ENCODE data around the gene IGFBP7. TPM values are rescaled to one million over a fixed set of nuclear protein-coding genes. Genes with fewer than 3 reads are reported as not detected.

IGFBP7 gene
- total and polyA plus RNA-seq, 2 experiments from 2014 or later, result 951 to 1,359 TPM

- Histone ChIP-seq H3K27me3 (replicated peaks; ENCODE audit: insufficient read depth) (no peaks in the 10 kb centered on the region), H3K36me3 (ENCODE audit: low read depth) (no peaks in the 10 kb centered on the region), H4K20me1 (ENCODE audit: insufficient read depth) (no peaks in the 10 kb centered on the region), H3K4me2 (ENCODE audit: unreplicated experiment) (peak overlapping the region; percentile 55), H3K9me2 (ENCODE audit: insufficient read depth) (no peaks in the 10 kb centered on the region), H3K4me1 (ENCODE audit: insufficient read depth) (peaks cover 29% of the 10 kb centered on the region), H3K4me3 (no peak overlapping the region), H2AFZ (no peak overlapping the region), H3K9me3 (ENCODE audit: low read depth) (no peaks in the 10 kb centered on the region), H3K79me2 (ENCODE audit: insufficient read depth) (no peaks in the 10 kb centered on the region), H3K27ac (peak overlapping the region; percentile 89), H3K9ac (peak overlapping the region; percentile 73), H3F3A (ENCODE audit: insufficient read depth) (peaks cover 31% of the 10 kb centered on the region)
- TF ChIP-seq EZH2 (IDR thresholded peaks at IDR 0.05; ENCODE audit: insufficient read depth, poor library complexity, severe bottlenecking) (no peak), EZH2phosphoT487 (IDR thresholded peaks at IDR 0.05; ENCODE audit: insufficient read depth, low read depth) (no peak)
- DNase-seq, result peak; percentile 43
- in situ Hi-C loops (cut with MboI), result no loop called here
- WGBS, 2 experiments (ENCODE audit: low coverage in 1 of 2, low lambda C conversion rate in 2 of 2, missing lambda C conversion rate in 2 of 2), result 100% methylated on average over 1 of the region's 1 CpG
Measured at GRCh38 chr4:57148177-57148576, 38.0 kb upstream of the IGFBP7 start.

GRCh38 chr4:57147335-57148060, 37.3 kb upstream of the IGFBP7 start:
- H3K27ac ChIP-seq, result peak overlapping the region; percentile 89
- DNase-seq, result peak; percentile 90
- peaks cover 31% of the 10 kb centered on the region for H3F3A ChIP-seq (ENCODE audit: insufficient read depth)
- no peaks in the 10 kb centered on the region for H3K27me3 ChIP-seq (replicated peaks; ENCODE audit: insufficient read depth)
- H3K79me2 ChIP-seq (ENCODE audit: insufficient read depth), result no peaks in the 10 kb centered on the region
- H3K9ac ChIP-seq, result no peak overlapping the region
- no peak overlapping the region for H3K4me3 ChIP-seq
- no peak overlapping the region for H2AFZ ChIP-seq
- H3K9me2 ChIP-seq (ENCODE audit: insufficient read depth), result no peaks in the 10 kb centered on the region
- 54 to 58% methylated on average over 9 of the region's 9 CpGs for WGBS, 2 experiments (ENCODE audit: low coverage in 1 of 2, low lambda C conversion rate in 2 of 2, missing lambda C conversion rate in 2 of 2)
- H3K36me3 ChIP-seq (ENCODE audit: low read depth), result no peaks in the 10 kb centered on the region
- no peaks in the 10 kb centered on the region for H4K20me1 ChIP-seq (ENCODE audit: insufficient read depth)
- H3K4me1 ChIP-seq (ENCODE audit: insufficient read depth), result peaks cover 29% of the 10 kb centered on the region
- in situ Hi-C loops (cut with MboI), result no loop called here
- TF ChIP-seq EZH2phosphoT487 (IDR thresholded peaks at IDR 0.05; ENCODE audit: insufficient read depth, low read depth) (no peak), EZH2 (IDR thresholded peaks at IDR 0.05; ENCODE audit: insufficient read depth, poor library complexity, severe bottlenecking) (no peak)
- peak overlapping the region; percentile 37 for H3K4me2 ChIP-seq (ENCODE audit: unreplicated experiment)
- no peaks in the 10 kb centered on the region for H3K9me3 ChIP-seq (ENCODE audit: low read depth)

- H3K4me3 ChIP-seq, result no peak overlapping the region
- H3K4me1 ChIP-seq (ENCODE audit: insufficient read depth), result peaks cover 29% of the 10 kb centered on the region
- no peak for DNase-seq
- H3K79me2 ChIP-seq (ENCODE audit: insufficient read depth), result no peaks in the 10 kb centered on the region
- in situ Hi-C loops (cut with MboI), result no loop called here
- H3K9me3 ChIP-seq (ENCODE audit: low read depth), result no peaks in the 10 kb centered on the region
- no peak overlapping the region for H2AFZ ChIP-seq
- 78 to 81% methylated on average over 4 of the region's 4 CpGs for WGBS, 2 experiments (ENCODE audit: low coverage in 1 of 2, low lambda C conversion rate in 2 of 2, missing lambda C conversion rate in 2 of 2)
- H3K27ac ChIP-seq, result no peak overlapping the region
- H3F3A ChIP-seq (ENCODE audit: insufficient read depth), result peaks cover 31% of the 10 kb centered on the region
- H3K9ac ChIP-seq, result no peak overlapping the region
- no peaks in the 10 kb centered on the region for H3K27me3 ChIP-seq (replicated peaks; ENCODE audit: insufficient read depth)
- no peaks in the 10 kb centered on the region for H3K9me2 ChIP-seq (ENCODE audit: insufficient read depth)
- TF ChIP-seq EZH2phosphoT487 (IDR thresholded peaks at IDR 0.05; ENCODE audit: insufficient read depth, low read depth) (no peak), EZH2 (IDR thresholded peaks at IDR 0.05; ENCODE audit: insufficient read depth, poor library complexity, severe bottlenecking) (no peak)
- H3K4me2 ChIP-seq (ENCODE audit: unreplicated experiment), result no peak overlapping the region
- no peaks in the 10 kb centered on the region for H4K20me1 ChIP-seq (ENCODE audit: insufficient read depth)
- H3K36me3 ChIP-seq (ENCODE audit: low read depth), result no peaks in the 10 kb centered on the region
Measured at GRCh38 chr4:57146444-57146843, 36.3 kb upstream of the IGFBP7 start.

GRCh38 chr4:57144466-57144865, 34.3 kb upstream of the IGFBP7 start:
- no peak overlapping the region for H3K4me2 ChIP-seq (ENCODE audit: unreplicated experiment)
- no peaks in the 10 kb centered on the region for H3K9me2 ChIP-seq (ENCODE audit: insufficient read depth)
- TF ChIP-seq EZH2phosphoT487 (IDR thresholded peaks at IDR 0.05; ENCODE audit: insufficient read depth, low read depth), result no peak
- no peak for TF ChIP-seq EZH2 (IDR thresholded peaks at IDR 0.05; ENCODE audit: insufficient read depth, poor library complexity, severe bottlenecking)
- peaks cover 26% of the 10 kb centered on the region for H3K4me1 ChIP-seq (ENCODE audit: insufficient read depth)
- DNase-seq, result no peak
- 96 to 100% methylated on average over 2 of the region's 2 CpGs for WGBS, 2 experiments (ENCODE audit: low coverage in 1 of 2, low lambda C conversion rate in 2 of 2, missing lambda C conversion rate in 2 of 2)
- H2AFZ ChIP-seq, result no peak overlapping the region
- no peaks in the 10 kb centered on the region for H3K36me3 ChIP-seq (ENCODE audit: low read depth)
- in situ Hi-C loops (cut with MboI), result no loop called here
- H4K20me1 ChIP-seq (ENCODE audit: insufficient read depth), result no peaks in the 10 kb centered on the region
- H3F3A ChIP-seq (ENCODE audit: insufficient read depth), result peaks cover 24% of the 10 kb centered on the region
- H3K27me3 ChIP-seq (replicated peaks; ENCODE audit: insufficient read depth), result no peaks in the 10 kb centered on the region
- no peaks in the 10 kb centered on the region for H3K79me2 ChIP-seq (ENCODE audit: insufficient read depth)
- H3K9me3 ChIP-seq (ENCODE audit: low read depth), result no peaks in the 10 kb centered on the region
- H3K27ac ChIP-seq, result no peak overlapping the region
- no peak overlapping the region for H3K4me3 ChIP-seq
- H3K9ac ChIP-seq, result no peak overlapping the region
